ENCODE measurements around the gene GPATCH8.
"Not testable (repeated sequence)": the region's sequence is repeated elsewhere in the genome, so short reads cannot be mapped to it uniquely, and the experiment has no call there.

The GPATCH8 gene

GRCh38 chr17:44375196-44376017 is 127.8 kb downstream of the GPATCH8 start:
- DNase-seq (ENCODE audit: low spot score), result no peak

- DNase-seq (ENCODE audit: low spot score), result no peak
Observed at GRCh38 chr17:44374306-44375195, 128.7 kb downstream of the GPATCH8 start.

GRCh38 chr17:44372036-44372435 is 131.2 kb downstream of the GPATCH8 start:
- no peak for DNase-seq (ENCODE audit: low spot score)

DNA sequence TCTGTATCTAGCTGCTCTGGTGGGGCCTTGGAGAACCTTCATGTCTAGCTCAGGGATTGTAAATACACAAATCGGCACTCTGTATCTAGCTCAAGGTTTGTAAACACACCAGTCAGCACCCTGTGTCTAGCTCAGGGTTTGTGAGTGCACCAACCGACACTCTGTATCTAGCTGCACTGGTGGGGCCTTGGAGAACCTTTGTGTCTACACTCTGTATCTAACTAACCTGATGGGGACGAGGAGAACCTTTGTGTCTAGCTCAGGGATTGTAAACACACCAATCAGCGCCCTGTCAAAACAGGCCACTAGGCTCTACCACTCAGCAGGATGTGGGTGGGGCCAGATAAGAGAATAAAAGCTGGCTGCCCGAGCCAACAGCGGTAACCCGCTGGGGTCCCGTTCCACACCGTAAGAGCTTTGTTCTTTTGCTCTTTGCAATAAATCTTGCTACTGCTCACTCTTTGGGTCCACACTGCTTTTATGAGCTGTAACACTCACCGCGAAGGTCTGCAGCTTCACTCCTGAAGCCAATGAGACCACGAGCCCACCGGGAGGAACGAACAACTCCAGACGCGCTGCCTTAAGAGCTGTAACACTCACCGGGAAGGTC is 133.7 kb downstream of the GPATCH8 start:
- DNase-seq (ENCODE audit: low spot score), result not testable (repeated sequence)

DNA sequence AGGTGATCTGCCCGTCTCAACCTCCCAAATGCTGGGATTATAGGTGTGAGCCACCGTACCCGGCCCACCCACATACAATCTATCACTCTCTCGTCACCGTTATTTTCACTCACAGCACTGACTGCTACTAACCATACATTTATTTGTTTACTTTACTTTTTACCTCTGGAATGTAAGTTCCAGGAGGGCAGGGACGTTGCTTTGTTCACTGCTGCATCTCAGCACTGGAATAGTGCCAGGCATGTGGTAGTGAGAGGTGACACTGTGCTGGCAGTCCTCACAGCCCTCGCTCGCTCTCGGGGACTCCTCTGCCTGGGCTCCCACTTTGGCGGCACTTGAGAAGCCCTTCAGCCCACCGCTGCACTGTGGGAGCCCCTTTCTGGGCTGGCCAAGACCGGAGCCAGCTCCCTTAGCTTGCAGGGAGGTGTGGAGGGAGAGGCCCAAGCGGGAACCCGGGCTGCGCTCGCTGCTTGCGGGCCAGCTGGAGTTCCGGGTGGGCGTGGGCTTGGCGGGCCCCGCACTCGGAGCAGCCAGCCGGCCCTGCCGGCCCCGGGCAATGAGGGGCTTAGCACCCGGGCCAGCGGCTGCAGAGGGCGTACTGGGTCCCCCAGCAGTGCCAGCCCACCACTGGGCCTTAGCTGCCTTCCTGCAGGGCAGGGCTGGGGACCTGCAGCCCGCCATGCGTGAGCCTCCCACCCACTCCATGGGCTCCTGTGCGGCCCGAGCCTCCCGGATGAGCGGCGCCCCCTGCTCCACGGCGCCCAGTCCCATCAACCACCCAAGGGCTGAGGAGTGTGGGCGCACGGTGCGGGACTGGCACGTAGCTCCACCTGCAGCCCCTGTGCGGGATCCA is 134.6 kb downstream of the GPATCH8 start:
- DNase-seq (ENCODE audit: low spot score), result not testable (repeated sequence)

DNA sequence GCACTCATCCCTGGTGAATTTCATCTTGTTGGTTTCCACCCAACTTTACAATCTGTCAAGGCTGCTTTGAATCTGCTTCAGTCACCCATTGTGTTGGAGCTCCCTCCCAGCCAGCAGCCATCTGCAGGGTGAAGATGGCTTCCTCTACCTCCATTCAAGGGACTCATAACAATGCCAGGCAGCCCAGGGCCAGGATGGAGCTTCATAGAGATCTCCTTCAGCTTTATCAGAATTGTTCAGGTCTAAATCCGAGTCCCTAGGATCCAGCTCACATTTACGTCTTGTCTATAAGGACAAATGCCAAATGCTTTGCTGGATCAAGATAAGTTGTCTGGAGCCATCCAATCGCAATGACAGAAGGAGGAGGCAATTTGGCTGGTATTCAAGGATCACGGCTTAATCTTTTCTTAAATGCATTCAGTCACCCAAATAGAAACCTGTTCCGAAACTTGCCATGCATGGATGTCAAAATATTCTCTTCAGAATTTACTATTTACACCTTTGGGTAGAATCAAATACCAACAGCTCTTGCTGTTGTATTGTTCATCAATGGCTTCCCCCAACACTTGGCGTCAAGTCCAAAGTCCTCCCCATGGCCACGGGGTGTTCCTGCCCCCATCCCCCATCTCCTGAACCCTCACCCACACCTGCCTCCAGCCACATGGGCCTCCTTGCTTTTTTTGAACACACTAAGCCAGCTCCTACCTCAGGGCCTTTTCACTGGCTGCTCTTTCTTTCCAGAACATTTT is 135.8 kb downstream of the GPATCH8 start:
- no peak for DNase-seq (ENCODE audit: low spot score)

- not testable (repeated sequence) for DNase-seq (ENCODE audit: low spot score)
Observed at GRCh38 chr17:44365051-44365450, 138.2 kb downstream of the GPATCH8 start.

- DNase-seq (ENCODE audit: low spot score), result peak; percentile 49
Observed at GRCh38 chr17:44363613-44364159, 139.5 kb downstream of the GPATCH8 start, which contains the start of gene FAM171A2. FAM171A2 (minus strand) TSS chr17:44363853; CDS start chr17:44363714, 139 bp downstream.

DNA sequence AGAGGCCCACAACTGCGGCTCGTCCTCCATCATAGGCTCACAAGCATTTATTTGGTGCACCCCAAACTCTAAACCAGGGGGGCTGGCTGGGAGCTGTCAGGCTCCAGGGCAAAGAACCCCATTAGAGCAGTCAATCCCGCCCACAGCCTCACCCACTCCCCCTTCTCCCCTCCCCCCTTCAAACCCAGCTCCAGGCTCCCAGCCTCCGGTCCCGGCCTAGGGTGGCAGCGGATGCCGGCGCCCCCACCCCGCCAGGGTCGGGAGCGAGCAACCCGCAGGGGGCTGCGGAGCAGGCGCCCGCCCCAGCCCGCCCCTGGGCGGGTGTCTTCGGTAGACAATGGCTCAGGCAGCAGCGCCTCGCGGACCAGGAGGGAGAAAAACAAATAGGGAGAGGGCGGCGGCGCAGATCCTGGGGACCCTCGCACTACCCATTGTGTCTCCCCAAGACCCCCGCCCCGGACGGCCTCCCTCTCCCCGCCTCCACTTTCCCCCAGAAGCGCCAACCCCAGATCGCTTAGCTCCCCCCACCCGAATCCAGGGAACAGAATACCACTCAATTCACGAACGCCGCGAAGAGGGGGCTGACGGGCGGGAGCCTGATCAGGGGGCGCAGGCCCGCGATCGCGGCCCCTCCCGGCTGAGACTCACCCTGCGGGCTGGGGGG is 140.1 kb downstream of the GPATCH8 start:
- no peak for DNase-seq (ENCODE audit: low spot score)

DNA sequence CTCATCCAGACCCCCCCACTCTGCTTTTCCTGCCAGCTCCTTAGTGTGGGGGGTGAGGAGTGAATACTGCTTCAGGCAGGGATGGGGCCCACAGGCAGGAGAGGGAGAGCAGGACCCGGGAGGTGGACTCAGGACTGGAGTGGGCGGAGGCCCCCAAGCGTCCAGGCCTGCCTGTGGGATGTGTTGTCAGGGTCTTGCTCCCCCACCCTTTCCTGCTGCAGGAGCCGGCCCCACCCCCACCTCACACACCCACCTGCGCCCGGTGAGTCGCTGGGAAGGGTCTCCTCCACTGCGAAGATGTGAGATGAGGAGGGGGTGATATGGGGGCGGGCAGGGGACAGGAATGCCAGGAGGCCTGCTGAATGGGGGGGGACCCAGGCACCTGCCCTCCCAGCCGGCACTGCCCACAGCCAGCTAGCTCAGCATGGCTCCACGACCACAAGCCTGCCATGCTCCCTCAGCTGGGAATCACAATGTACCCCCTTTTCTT is 140.7 kb downstream of the GPATCH8 start:
- no peak for DNase-seq (ENCODE audit: low spot score)

DNA sequence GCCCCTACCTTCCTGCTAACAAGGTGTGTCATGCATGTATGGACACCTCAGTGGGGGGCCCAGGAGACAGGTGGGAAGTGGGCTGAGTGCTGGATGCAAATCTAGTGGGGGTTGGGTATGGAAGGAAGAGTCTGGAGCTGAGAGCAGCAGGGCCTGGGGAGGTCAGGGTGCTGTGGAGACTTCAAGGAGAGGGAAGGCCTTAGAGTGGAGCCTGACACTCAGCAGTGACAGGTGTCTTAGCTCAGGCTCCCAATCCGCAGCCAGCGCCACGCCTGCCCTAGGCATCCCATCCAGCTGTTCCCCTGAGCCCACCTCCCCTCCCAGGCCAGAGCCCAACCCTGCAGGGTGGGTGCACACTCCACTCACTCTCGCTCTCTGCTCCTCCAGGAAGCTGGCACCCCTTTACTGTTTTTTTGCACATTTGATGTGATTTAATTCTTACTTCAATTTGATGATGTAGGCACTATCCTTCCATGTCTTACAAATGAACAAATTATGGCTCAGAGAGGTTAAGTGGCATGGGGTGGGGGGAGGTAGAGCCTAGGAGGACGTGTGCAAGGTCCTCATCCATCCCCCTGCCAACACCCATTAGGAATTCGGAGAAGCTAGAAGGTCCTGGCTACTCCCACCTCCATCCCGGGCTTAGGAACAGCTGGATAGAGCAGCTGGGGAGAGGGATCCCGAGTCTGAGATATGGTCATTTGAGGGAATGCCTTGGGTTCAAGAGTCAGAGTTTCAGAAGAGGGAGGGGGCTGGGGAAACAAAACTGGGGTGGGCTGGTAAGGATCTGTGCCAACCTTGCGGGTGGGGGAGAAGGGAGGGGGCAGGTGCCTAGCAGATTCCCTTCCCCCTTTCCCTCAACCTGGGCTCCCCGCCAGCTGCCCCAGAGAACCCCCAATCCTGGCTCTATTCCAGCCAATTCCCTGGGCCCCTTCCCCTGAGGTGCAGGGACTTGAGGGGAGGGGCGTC is 141.6 kb downstream of the GPATCH8 start:
- no peak for DNase-seq (ENCODE audit: low spot score)

- DNase-seq (ENCODE audit: low spot score), result no peak
Observed at GRCh38 chr17:44360826-44361225, 142.4 kb downstream of the GPATCH8 start.

DNA sequence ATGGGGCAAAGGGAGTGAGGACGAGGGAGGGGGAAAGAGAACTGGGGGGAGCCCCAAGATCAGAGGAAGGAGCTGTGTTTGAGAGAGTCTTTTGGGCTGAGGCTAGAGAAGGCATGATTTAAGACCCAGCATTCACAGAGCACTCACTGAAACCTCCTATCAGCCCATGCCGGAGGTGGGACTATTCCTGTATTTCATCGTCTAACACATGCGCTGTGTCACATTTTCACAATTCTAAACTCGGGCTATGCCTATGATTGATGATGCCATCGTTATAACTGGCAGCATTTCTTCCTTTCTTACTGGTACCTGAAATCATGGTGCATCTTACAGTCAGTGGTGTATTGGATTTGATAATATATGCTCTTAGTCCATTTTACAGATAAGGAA is 143.1 kb downstream of the GPATCH8 start:
- no peak for DNase-seq (ENCODE audit: low spot score)

DNA sequence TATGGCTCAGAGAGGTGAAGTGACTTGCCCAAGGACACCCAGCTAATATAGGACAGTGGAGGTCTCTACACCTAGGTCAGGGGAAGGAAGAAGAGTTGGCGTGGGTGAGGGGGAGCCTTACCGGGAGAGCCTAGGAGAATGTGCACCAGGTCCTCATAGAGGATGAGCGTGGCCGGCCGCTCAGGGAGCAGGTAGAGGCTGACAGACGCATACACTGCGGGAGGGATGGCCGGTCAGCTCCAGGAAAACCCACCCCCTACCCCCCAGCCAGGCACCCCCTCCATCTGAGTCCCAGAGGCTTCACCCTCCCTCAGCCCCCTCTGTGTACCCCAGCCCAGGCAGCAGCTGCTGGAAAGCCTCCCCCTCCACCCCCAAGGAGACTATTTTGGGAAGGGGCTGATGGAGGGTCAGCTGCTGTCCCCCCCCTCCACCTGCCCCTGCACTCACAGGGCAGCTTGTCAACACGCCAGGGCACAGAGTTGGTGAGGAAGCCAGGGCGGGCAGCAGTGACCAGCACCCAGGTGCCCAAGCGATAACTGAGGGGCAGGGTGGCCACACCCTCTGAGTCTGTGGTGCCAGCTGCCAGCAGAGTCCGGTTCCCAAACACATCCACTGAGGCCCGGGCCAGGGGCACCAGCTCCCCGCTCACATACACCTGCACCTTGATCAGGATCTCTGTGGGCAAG is 143.6 kb downstream of the GPATCH8 start:
- no peak for DNase-seq (ENCODE audit: low spot score)

DNA sequence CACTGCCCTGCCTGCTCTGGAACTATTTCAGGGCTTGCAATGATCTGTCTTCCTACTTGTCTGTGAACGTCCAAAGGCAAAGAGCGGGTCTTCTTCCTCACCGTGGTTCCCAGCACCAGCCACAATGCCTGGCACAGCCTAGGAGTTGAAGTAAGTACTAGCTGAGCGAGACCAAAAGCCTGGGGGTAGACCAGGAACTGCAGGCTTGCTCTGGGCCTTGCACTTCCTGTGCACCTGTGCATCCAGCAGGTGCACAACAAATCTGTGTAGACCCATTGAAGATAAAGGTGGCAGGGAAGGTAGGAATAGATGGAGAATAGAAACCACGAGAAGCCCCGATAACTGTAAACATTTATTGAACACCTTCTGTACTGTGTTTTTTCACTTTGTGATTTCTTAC is 144.2 kb downstream of the GPATCH8 start:
- DNase-seq (ENCODE audit: low spot score), result no peak

- DNase-seq (ENCODE audit: low spot score), result no peak
Observed at GRCh38 chr17:44358066-44358465, 145.1 kb downstream of the GPATCH8 start.

DNA sequence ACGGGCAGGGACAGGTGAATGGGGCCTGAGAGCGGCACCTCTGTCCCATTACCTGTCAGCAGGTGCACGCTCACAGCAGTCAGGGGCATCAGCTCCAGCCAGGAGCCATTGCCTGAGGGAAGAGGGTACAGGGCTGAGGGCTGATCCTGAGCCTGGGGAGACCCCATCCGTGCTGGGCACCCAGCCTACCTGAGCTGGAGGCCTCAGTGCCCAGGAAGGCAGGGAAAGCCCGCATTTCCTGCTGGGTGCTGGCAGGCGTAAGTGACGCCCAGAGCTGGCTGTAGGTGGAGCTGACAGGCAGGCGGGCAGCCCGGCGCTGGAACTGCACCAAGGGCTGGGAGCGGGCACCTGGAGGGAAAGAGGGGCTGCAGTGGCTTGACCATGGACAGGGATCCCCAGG is 147.0 kb downstream of the GPATCH8 start:
- no peak for DNase-seq (ENCODE audit: low spot score)

DNA sequence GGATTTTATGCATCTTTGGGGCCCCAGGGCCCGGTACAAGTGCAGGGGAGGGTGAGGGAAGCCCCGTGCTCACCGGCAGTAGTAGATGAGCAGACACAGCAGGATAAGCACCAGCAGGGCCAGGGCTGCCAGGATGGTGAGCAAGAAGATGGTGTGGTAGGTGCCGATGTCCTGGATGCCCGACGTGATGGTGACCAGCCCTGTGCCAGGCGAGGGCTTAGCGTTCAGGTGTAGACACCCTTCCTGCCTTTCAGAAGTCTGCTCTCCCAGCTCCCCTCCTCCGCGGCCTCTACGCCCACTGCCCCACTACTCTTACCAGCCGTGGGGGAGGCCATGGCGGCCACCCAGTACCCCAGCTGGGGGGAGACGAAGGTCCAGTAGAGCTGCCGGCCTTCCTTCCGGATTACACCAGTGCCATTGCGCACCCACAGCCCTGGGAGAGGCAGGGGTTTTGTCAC is 147.5 kb downstream of the GPATCH8 start:
- no peak for DNase-seq (ENCODE audit: low spot score)
